Fibroblast of villous mesenchyme (primary cell): Measurements from ENCODE around the gene CPT1C. TPM values are rescaled to one million over a fixed set of nuclear protein-coding genes. Genes with fewer than 3 reads are reported as not detected.
A peak's percentile ranks its signal among the peaks of the same experiment; 100 is the strongest.

Source experiments
- DNase-seq: peaks from one replicate; pipeline ENCODE4 v3.0.0-alpha.2; 2010; ENCODE audit warnings: low read depth
- H3K4me3 ChIP-seq: 2 replicates; pipeline ENCODE4 v1.5.1; 2011; ENCODE audit warnings: low read depth, mild to moderate bottlenecking, low read length
- total RNA-seq: library from RNA; depleted of rRNA; stranded (reverse); fragments of >200 nt; gene quantifications from 2 replicates; pipeline ENCODE4 v1.2.3, GENCODE V29; 2012
- TF ChIP-seq, protein P1 (sequence below): IDR thresholded peaks from 2 replicates; pipeline ENCODE4 v1.5.1; 2012; ENCODE audit warnings: low read depth, mild to moderate bottlenecking, low read length; ENCODE audit not compliant: insufficient read depth

The CPT1C gene
- total RNA-seq, 1 donor: 32.0 TPM

GRCh38 chr19:49677901-49678674 is 12.8 kb upstream of the CPT1C start:
- TF ChIP-seq, protein P1, sequence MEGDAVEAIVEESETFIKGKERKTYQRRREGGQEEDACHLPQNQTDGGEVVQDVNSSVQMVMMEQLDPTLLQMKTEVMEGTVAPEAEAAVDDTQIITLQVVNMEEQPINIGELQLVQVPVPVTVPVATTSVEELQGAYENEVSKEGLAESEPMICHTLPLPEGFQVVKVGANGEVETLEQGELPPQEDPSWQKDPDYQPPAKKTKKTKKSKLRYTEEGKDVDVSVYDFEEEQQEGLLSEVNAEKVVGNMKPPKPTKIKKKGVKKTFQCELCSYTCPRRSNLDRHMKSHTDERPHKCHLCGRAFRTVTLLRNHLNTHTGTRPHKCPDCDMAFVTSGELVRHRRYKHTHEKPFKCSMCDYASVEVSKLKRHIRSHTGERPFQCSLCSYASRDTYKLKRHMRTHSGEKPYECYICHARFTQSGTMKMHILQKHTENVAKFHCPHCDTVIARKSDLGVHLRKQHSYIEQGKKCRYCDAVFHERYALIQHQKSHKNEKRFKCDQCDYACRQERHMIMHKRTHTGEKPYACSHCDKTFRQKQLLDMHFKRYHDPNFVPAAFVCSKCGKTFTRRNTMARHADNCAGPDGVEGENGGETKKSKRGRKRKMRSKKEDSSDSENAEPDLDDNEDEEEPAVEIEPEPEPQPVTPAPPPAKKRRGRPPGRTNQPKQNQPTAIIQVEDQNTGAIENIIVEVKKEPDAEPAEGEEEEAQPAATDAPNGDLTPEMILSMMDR: peak; percentile 67
- DNase-seq: peak; percentile 72
- peak overlapping the region; percentile 94 for H3K4me3 ChIP-seq

GRCh38 chr19:49678985-49679770 is 11.7 kb upstream of the CPT1C start:
- no peak overlapping the region for H3K4me3 ChIP-seq
- DNase-seq: no peak
- TF ChIP-seq, protein P1: no peak

DNA sequence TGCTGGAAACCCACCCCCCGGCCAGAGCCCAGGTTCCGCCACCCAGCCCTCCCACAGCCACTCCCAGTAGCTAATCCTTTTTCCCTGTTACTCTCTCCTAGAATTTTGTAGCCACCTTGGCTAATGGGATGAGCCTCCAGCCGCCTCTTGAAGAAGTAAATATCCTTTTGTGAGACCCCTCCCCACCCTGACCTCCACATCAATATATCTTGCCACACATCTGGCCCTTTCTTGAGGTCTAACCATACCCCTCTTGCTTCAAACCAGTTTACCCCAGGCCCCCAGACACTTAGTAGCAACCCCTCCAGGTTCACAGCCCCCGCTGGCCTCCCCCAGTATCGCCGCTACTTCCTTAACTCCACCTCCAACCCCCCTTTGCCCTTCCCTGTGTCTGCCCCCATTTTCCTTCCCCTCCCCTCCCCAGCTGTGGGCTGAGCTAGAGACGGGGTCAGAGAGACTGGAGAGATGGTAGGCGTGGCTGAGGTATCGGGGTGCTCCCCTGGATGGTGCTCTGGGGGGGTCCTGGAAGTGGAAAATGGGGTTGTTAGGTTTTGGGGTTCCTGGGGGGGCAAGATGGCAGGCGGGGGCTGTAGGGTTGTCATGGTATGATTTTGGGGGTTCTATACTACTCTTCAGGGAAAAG is 11.0 kb upstream of the CPT1C start:
- DNase-seq: no peak
- TF ChIP-seq, protein P1: no peak
- H3K4me3 ChIP-seq: no peak overlapping the region

- DNase-seq: peak; percentile 84
- peak overlapping the region; percentile 30 for H3K4me3 ChIP-seq
- TF ChIP-seq, protein P1: peak; percentile 99
Measured at GRCh38 chr19:49680421-49681351, 10.2 kb upstream of the CPT1C start.

GRCh38 chr19:49681830-49682229 is 9.1 kb upstream of the CPT1C start:
- no peak overlapping the region for H3K4me3 ChIP-seq
- TF ChIP-seq, protein P1: no peak
- DNase-seq: no peak

GRCh38 chr19:49682274-49682673 is 8.6 kb upstream of the CPT1C start:
- TF ChIP-seq, protein P1: no peak
- no peak overlapping the region for H3K4me3 ChIP-seq
- DNase-seq: peak; percentile 14
